ENCODE measurements around the gene DFFB.

DFFB gene

DNA sequence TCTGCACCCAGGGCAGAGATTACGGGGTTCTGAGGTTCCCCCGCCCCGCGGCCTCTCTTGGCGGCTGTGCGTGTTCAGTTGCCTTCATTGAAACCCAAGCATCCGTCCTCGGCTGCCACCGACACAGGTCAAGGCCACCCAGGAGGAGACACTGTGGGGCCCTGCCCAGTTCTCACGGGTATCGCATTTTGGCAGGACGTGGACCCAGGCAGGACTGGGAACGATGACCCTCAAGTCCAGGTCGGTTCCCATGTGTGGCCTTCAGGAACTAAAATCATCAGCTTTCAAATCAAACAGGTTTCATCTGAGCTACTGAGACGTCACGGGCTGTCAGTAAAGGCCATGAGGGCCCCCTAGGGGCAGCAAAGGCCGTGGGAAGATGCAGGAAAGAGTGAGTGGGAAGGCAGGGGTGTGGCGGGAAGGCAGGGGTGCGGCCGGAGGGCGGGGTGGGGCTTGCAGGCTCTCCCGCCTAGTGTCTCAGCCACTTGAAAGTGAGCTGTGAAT is 49.8 kb downstream of the DFFB start:
- TF ChIP-seq, protein P1, sequence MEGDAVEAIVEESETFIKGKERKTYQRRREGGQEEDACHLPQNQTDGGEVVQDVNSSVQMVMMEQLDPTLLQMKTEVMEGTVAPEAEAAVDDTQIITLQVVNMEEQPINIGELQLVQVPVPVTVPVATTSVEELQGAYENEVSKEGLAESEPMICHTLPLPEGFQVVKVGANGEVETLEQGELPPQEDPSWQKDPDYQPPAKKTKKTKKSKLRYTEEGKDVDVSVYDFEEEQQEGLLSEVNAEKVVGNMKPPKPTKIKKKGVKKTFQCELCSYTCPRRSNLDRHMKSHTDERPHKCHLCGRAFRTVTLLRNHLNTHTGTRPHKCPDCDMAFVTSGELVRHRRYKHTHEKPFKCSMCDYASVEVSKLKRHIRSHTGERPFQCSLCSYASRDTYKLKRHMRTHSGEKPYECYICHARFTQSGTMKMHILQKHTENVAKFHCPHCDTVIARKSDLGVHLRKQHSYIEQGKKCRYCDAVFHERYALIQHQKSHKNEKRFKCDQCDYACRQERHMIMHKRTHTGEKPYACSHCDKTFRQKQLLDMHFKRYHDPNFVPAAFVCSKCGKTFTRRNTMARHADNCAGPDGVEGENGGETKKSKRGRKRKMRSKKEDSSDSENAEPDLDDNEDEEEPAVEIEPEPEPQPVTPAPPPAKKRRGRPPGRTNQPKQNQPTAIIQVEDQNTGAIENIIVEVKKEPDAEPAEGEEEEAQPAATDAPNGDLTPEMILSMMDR (conservative IDR thresholded peaks at IDR 0.05; ENCODE audit: low read depth, low read length) = no peak
- DNase-seq (ENCODE audit: low read depth) = no peak
- H3K4me3 ChIP-seq (ENCODE audit: low read depth, low read length) = no peak overlapping the region

DNA sequence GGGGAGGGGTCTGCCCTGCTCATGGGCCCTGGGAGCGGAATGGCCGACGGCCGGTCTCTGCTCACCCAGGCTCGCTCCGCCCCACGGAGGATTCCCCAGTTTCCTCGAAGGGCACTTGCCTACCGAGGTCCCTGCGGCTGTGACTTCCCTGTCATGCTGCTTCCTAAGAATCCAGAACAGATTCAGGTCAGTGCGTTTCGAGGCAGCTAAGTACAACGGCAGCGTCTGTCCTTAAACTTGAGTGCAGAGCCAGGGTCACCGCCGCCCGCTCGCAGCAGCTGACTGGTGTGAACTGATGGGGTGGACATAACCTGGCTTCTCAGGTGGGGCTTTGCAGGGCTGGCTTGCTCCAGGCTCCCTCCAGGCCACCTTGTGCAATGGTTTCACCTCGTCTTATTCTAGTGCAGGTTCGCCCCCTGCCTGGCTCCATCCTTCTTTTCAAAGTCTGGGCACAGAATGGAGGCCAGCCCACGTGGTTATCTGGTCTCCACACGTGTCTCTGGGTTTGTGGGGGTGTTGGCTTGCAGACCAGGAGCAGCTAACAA is 50.4 kb downstream of the DFFB start:
- no peak overlapping the region for H3K4me3 ChIP-seq (ENCODE audit: low read depth, low read length)
- DNase-seq (ENCODE audit: low read depth) = no peak
- TF ChIP-seq, protein P1 (conservative IDR thresholded peaks at IDR 0.05; ENCODE audit: low read depth, low read length) = no peak

DNA sequence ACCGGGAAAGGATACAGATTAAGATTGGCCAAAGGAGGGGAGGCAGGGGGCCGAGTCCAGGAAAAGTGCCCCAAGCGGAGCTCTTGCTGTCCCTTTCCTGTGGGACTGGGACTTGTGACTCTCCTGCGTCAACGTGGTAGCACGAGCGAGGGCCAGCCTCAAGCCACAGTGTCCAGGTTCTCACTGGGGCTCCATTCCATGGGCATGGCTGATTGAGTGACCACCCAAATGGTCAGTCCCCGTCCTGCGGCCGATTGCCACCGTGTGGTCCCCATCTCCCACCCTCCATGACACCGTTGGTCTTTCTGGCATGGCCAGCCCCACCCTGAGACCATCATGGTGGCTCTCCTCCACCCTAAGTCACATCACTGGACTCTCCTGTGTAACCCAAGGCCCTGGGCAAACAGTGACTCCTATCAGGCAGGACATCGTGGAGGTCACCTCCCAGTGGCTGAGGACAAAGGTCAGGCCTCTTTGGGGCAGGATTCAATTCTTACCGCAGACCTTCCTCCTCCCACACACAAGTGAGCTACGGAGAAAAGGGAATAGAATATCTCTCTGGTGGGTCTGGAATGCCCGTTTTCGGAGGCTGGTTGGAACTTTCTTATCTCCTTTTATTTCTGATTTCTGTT is 51.7 kb downstream of the DFFB start:
- H3K4me3 ChIP-seq (ENCODE audit: low read depth, low read length) = no peak overlapping the region
- TF ChIP-seq, protein P1 (conservative IDR thresholded peaks at IDR 0.05; ENCODE audit: low read depth, low read length) = no peak
- DNase-seq (ENCODE audit: low read depth) = no peak

DNA sequence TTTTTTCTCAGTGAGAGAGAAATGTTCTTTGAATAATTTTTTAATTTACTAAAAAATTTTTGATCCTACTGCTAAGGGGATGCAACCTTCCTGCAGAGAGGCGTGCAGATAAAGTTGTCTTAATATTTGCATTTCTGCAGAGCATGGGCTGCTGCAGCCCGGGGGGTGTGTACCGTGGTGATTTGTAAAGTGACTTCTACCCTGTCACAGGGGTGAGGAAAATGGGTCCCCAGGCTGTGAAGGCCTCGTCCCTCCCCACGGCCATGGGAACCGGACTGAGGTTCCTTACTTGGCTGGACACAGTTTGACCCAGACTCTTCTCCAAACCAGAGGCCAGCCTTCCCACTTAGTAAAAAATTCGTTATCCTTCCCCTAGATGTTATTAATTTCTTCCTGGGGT is 52.3 kb downstream of the DFFB start:
- DNase-seq (ENCODE audit: low read depth) = no peak
- TF ChIP-seq, protein P1 (conservative IDR thresholded peaks at IDR 0.05; ENCODE audit: low read depth, low read length) = no peak
- no peak overlapping the region for H3K4me3 ChIP-seq (ENCODE audit: low read depth, low read length)

DNA sequence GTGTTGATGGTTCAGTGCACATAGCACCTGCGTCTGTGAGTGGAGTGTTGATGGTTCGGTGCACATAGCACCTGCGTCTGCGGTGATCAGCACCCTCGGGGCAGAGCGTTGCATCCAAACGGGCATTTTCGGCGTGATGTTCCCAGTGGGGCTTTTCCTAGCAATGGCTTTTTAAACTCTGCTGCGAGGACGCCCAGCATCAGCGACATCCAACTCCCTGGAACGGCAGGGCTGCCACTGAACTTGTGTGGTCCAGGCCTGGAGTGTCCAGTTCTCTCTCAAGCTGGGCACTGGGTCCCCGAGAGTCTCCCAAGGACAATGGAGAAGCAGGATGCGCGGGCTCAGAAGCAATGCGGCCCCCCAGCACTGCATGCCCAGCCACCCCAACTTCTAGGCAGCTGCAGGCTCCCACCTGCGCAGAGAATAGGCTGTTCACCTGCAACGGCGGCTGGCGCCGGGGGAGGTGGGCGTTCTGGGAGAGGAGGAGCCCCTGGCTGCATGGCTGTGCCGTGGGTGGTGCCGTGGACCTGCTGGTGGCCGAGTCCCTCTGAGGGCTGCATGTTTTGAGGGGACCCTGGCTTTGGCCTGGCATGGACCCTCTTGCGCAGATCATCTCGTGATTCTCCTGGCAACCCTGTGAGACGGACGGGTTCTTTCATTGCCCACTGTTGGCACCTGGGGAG is 52.9 kb downstream of the DFFB start:
- no peak for DNase-seq (ENCODE audit: low read depth)
- no peak overlapping the region for H3K4me3 ChIP-seq (ENCODE audit: low read depth, low read length)
- TF ChIP-seq, protein P1 (conservative IDR thresholded peaks at IDR 0.05; ENCODE audit: low read depth, low read length) = no peak

DNA sequence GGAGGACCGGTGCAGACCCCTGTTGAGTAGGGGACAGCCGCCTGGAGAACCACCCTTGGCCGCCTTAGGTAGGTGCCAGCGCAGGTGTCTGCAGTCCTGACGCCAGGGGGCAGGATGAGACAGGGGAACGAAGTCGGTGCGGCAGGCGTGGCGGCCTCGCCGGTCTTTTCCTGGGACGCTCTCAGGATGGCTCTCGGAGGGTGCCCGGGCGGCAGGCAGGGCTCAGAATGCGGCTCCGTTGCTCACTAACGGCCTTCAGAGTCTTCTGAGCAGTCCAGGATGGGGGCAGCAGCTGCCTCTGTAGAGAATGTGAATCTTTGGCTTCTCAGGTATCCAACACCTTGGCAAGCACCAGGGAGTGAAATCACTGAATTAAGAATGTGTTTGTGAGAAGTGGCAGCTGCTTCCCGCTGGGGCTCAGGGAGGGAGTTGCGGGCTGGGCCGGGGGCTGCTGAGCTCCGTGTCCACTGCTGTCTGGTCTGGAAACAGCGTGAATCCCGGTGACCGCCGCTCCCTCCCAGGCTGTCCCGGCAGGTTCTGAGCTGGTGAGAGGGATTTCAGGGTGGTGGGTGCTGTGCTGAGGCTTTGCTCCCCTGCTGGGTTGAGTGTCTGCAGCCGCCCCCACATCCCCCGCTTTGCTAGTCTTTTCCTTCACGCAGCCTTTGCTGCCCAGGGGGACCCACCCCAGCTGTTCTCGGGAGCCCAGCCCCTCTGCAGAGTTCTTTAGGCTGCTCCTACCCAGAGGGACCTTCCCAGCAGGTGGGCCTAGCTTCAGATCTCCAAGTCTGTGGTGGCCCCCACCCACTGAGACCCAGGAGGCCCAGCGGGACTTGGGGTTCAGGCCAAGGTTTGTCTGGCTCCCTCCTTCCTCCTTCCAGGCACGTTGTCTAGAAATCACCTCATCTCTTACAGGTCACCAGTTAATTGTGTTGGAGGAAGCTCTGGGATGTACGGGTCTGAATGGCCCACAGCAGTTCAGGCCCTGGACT is 53.9 kb downstream of the DFFB start:
- H3K4me3 ChIP-seq (ENCODE audit: low read depth, low read length) = no peak overlapping the region
- TF ChIP-seq, protein P1 (conservative IDR thresholded peaks at IDR 0.05; ENCODE audit: low read depth, low read length) = peak; percentile 83
- DNase-seq (ENCODE audit: low read depth) = peak; percentile 71

All from choroid plexus epithelial cell (primary cell).